CMK (cell line): ENCODE data around the gene C3orf62.
A peak's percentile ranks its signal among the peaks of the same experiment; 100 is the strongest.

Experiments used
- DNase-seq: peaks from one replicate; pipeline ENCODE4 v3.0.0-alpha.2; 2010; ENCODE audit warnings: low read depth

The C3orf62 gene

DNA sequence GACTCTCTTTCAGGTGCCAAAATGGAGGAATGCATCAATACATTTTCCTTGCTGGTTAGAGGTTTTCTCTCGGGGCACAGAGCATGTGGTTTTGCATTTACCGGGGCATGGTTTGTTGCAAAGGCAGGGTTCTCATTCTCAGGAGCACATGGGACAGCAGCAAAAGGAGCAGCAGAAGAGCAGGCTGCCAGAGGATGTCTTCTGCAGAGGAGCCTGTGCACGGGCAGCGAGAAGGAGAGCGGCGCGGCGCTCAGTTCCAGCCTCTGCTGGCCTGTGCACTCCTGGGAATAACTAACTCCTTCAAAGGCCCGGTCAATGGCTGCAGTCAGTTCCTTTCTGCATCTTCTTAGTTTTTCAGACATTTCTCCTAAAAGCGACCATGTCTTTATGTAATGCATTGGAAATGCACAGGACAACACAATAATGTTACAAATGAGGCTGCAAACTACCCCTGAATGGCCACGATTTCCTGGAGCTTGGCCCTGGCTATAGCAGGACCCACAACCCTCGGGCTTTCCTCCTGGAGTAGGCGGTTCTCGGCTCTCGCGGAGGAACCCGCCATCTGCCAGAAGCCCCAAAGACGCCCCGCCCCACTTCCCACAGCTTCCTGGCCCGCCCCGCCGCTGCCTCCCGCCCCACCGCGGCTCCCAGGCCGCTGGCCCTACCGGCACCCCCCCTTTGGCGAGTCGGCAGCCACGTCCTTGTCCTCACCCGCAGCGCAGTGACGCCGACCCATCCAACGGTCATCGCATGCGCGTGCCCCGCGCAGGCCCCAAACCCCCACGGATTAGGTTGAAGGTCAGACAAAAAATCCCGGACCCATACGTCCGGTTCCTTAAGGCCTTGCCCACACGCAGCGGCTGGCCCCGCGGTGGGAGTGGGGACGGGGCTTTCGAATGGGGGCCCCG, at the start of gene C3orf62:
C3orf62 (minus strand) TSS at position 758 of the 908 bp plus-strand sequence; CDS start at position 398, 360 bp downstream.
- peak; percentile 57 for DNase-seq

GRCh38 chr3:49324768-49325167, 47.7 kb upstream of the C3orf62 start:
- no peak for DNase-seq

DNA sequence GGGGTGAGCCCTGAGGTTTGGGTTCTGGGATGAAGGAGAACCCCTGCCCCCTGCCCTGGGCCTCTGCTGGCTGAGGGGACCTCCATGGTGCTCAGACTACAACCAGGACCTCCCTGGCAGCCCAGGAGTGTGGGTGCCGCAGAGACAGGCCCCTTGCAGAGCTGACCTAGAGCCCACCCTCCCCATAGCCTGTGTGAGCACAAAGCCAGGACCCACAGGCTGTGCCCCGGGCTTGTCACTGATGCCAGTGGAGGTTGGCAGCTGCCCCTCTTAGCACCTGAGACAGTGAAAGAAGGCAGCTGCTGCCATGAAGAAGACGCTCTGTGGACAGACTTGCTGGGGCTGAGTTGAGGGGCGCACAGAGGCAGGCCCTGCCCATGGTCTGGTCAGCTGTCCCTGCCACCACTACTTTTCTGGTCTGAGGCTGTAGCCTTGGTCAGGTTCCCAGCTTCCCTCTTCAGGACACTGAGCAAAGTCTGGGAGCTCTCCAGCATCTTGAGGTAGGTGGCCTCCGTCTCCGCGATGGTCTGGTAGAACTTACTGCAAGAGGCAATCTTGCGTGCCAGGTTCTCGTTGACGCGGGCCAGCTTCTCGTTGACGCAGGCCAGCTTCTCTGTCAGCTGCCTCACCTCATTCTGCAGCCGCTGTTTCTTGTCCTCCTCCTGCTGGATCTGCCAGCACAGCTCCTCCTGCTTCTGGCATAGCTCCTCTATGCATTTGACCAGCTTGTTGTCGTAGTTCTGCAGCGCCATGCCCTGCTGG, 39.8 kb upstream of the C3orf62 start:
- DNase-seq: no peak

DNA sequence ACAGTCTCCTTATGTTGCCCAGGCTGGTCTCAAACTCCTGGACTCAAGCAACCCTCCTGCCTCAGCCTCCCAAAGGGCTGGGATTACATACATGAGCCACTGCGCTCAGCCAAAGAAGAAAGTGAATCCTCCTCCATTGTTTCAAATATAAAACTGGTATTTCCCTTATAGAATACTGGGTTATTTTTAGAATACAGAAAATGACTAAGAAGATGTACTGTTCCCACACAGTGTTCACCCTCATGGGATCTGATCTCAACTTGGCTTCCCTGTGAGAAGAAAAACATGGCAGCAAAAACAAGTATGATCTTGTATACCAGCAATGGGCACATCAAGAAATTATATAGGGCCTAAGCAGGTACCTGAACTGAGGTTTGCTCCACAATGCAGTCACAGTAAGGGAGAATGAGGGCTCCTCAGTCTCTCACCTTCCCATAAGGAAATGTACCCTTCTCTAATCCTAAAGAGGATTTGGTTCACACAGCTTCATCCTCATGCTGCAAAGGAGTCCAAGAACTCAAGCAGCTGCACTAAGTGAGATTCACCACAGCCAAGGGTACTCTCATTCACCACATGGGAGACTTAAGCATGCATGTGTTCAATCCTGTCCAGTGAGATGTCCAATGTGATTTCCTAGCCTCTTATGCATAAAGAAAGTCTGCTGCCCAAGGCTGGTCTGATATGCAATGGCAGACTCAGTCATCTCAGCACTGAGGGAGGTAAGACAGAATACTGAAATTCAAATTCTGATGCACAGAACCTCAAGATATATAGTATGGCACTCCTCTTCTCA, 37.1 kb upstream of the C3orf62 start:
- DNase-seq: no peak

- no peak for DNase-seq
These were observed 34.3 kb upstream of the C3orf62 start for GRCh38 chr3:49311283-49311682.

GRCh38 chr3:49310677-49311076, 33.6 kb upstream of the C3orf62 start:
- no peak for DNase-seq

GRCh38 chr3:49305608-49306007, 28.6 kb upstream of the C3orf62 start:
- DNase-seq: no peak

DNA sequence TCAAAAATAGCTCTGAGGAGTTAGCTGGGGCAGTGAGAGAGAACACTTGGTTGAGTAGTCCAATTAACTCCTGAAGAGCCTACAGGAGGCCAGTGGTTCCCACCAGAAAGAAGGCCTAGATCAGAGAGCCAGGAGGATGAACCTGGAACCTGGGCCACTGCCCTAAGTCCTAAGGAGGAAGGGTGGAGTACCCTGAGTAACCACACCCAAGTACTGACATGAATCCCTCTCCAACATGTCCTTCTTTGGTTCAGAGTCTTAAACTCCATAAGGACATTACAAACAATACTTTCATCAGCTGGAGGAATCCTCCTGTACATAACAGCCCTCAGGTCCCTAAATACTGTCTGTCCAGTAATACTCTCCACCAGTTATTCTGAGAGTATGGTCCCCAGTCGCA, 25.6 kb upstream of the C3orf62 start:
- no peak for DNase-seq

- DNase-seq: no peak
These were observed 23.6 kb upstream of the C3orf62 start for GRCh38 chr3:49300595-49300994.

DNA sequence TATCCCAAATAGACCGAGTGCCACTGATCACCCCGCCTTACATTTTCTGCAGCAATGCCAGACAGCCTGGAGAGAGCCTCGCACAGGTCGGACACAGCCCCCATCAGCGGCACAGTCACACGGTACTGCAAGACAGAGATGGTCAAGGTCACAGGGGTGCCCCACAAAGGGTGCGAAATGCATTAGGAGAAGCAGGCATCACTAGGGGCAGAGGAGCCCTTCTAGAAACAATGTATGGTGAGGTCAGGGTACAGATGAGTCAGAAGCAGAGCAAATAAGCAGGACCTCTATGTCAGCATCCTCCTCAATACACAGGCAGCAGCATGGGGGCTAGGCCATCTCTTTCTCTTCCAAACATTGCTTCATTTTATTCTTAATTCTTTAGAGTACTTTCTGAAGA, 21.5 kb upstream of the C3orf62 start:
- no peak for DNase-seq

GRCh38 chr3:49296781-49297411, 19.9 kb upstream of the C3orf62 start:
- DNase-seq: no peak

DNA sequence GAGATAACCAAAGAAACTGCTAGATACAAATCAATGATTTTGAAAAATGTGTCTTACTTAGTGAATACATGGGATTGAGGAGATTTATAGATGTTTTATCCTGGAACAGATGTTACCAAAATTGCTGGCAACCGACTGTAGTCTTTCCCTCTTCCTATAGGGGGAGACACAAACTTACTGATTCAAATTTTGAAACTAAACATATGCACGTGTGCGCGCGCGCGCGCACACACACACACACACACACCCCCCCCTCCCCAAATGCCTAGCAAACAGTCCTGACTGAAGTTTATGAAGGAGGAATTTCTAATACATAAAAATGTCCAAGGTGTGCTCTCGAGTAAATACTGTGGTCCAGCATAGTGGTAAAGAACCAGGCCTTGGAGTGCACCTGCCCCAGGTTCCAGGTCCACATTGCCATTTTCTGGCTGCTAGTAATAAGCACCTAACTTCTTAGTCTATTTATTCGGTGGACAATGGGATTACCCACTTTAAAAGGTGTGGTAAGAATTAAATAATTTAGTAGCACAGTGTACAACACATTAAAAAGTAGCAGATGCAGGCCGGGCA, 18.5 kb upstream of the C3orf62 start:
- DNase-seq: no peak

- no peak for DNase-seq
These were observed 17.3 kb upstream of the C3orf62 start for GRCh38 chr3:49294343-49294742.

GRCh38 chr3:49283997-49284396, 7.0 kb upstream of the C3orf62 start:
- DNase-seq: no peak

DNA sequence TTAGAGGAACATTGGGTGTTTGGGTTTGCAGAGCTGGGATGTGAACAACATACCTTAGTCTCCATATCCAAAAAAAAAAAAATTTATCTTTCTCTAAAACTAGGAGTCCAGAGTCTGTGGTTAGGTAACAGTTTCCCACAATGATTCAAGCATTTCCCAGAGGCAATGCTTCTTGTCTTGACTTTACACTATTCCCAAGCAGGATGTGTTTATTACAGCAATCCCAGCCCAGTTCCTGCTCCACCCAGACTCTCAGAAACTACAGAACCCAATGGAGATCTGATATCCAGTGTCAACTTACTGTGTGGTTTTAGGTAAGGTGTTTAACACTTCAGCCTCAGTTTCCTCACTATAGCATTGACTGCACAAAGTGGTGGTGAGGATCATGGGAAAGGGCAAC, 2.3 kb upstream of the C3orf62 start:
- DNase-seq: no peak

- DNase-seq: no peak
These were observed 1.5 kb upstream of the C3orf62 start for GRCh38 chr3:49278548-49278947.

DNA sequence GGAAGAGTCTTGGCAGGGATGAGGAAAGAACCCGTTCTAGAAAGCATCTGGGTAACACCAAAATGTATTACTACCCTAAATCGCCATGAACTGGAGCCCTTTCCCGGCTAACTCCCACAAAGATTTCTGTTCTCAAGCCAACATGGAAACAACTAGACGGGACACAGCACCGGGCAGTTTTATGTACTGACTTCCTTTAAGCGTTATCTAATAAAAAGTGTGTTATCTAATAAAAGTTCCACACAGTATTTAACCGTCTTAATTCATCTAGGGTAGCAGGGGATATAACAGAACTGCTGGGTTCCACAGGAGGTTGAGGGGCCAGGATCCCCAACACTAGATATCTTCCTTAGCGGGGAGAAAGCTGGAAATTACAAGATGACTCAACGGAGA, 347 bp upstream of the C3orf62 start:
- DNase-seq: no peak

DNA sequence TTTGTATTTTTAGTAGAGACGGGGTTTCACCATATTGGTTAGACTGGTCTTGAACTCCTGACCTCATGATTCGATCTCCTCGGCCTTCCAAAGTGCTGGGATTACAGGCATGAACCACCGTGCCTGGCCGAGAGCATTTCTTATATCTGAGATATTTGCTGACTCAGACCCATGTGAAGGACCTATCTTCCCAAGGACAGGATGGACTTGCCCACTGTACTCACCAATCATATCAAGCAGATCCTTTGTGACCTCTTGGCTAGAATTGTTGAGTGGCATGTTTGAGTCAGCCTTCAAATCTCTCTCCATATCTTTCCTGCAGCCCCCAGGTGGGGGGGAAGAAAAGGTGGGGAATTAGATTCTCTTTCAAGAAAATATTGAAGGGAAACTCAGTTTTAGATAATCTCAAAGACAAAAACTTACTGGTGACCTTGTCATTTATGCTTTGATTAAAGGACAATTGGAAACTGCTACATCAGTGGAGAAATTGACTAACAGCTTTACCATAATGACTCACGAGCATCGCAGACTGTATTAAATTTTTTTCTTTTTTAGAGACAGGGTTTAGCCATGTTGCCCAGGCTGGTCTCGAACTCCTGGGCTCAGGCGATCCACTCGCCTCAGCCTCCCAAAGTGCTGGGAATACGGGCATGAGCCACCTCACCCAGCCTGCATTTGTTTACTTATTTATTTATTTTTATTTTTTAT, 3.1 kb downstream of the C3orf62 start:
- DNase-seq: no peak

DNA sequence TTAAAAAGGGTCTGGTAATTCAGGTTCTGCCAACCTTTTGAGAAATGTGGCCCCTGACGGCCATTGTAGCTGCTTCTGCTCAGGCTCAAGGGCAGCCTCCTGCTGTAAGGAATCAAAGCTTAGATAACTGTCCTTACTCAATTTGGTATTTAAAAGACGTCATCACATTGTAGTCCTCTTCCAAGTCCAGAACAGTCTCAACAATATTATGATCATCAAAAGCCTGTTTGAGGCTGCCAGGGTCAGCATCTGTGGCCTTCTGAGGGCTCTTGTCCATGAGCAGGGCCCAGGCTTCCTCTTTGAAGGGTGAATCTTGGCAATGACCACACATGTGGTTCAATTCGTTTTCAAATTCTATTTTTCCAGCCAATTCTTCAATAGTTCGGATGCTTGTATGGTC, 6.0 kb downstream of the C3orf62 start:
- no peak for DNase-seq

DNA sequence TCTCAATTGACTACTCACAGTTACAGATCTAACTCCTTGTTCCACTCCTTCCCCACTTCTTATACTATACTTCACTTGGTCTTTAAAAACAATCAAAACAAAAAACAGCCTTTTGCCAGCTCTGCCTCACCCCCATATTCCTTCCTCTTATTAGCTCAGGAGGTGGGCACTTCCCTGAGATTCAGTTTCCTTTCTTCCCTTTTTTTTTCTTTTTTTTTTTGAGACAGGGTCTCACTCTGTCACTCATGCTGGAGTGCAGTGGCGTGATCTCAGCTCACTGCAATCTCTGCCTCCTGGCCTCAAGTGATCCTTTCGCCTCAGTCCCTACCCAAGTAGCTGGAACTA, 6.9 kb downstream of the C3orf62 start:
- DNase-seq: no peak
